ENCODE measurements around the gene NCOA7.

DNA sequence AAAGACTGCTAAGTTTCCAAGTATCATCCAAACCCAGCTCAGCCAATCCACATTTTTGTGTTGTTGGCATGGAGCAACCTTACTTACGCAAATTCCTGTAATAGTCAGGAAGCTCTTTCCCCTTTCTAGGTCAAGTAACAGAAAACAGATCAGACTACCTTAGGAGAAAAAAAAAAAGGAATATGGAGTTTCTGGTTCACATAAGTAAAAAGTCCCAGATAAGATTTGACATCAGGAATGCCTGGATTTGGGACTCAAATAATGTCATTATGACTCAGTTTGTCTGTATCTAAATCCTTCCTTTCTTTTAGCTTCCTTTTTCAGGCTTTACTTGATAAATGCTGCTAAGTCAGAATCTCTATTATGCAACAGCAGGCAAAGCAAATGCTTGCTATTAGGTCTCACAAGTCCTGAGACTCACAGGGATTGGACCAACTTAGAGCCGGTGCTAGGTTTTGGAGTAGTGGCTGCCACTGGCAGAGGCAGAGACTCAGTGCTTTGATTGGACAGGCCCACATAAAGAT, 44.5 kb downstream of the NCOA7 start:
- TF ChIP-seq POLR2A (IDR thresholded peaks at IDR 0.05) = no peak
- TF ChIP-seq, protein P1, sequence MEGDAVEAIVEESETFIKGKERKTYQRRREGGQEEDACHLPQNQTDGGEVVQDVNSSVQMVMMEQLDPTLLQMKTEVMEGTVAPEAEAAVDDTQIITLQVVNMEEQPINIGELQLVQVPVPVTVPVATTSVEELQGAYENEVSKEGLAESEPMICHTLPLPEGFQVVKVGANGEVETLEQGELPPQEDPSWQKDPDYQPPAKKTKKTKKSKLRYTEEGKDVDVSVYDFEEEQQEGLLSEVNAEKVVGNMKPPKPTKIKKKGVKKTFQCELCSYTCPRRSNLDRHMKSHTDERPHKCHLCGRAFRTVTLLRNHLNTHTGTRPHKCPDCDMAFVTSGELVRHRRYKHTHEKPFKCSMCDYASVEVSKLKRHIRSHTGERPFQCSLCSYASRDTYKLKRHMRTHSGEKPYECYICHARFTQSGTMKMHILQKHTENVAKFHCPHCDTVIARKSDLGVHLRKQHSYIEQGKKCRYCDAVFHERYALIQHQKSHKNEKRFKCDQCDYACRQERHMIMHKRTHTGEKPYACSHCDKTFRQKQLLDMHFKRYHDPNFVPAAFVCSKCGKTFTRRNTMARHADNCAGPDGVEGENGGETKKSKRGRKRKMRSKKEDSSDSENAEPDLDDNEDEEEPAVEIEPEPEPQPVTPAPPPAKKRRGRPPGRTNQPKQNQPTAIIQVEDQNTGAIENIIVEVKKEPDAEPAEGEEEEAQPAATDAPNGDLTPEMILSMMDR (IDR thresholded peaks at IDR 0.05) = no peak
